AG04450 (cell line): ENCODE results near the gene PPM1M. TPM values are rescaled to one million over a fixed set of nuclear protein-coding genes. Genes with fewer than 3 reads are reported as not detected.

Experiments
- CTCF ChIA-PET: fragments of 300-600, 350-600 bp; formaldehyde crosslinking; extraction: SDS; loops from one replicate; lab custom pipeline; 2022; ENCODE audit warnings: antibody characterized with exemption, inconsistent platforms; lab: Charles Lee
- POLR2A ChIA-PET: fragments of 350-600 bp; formaldehyde crosslinking; extraction: SDS; loops from one replicate; lab custom pipeline; 2021; ENCODE audit warnings: antibody characterized with exemption, inconsistent platforms; lab: Yijun Ruan, JAX
- DNase-seq: peaks from one replicate; pipeline ENCODE4 v3.0.0-alpha.2; 2011; ENCODE audit warnings: low read depth, low spot score
- H3K27ac ChIP-seq: one replicate; pipeline ENCODE4 v1.5.1; 2012; ENCODE audit warnings: low read depth, low read length, control low read depth
- H3K27me3 ChIP-seq: one replicate; pipeline ENCODE4 v1.6.0; 2012; ENCODE audit warnings: low read length; ENCODE audit not compliant: control insufficient read depth, insufficient read depth
- H3K4me3 ChIP-seq: 2 replicates; pipeline ENCODE4 v1.5.1; 2011; ENCODE audit warnings: mild to moderate bottlenecking, low read depth, low read length, control low read depth
- H3K9me3 ChIP-seq: 2 replicates; pipeline ENCODE4 v1.5.1; 2012; ENCODE audit warnings: low read length; ENCODE audit not compliant: control insufficient read depth, insufficient read depth
- CTCF ChIP-seq: IDR thresholded peaks from 2 replicates; pipeline ENCODE4 v1.5.1; 2011; ENCODE audit warnings: low read depth, low read length, control low read depth, inconsistent platforms
- polyA plus RNA-seq: library from polyadenylated mRNA; depleted of rRNA; stranded (reverse); fragments of >200 nt; gene quantifications from 2 replicates; pipeline ENCODE4 v1.2.3, GENCODE V29; 2011

The PPM1M gene
- polyA plus RNA-seq, 1 experiment = 29.2 TPM

DNA sequence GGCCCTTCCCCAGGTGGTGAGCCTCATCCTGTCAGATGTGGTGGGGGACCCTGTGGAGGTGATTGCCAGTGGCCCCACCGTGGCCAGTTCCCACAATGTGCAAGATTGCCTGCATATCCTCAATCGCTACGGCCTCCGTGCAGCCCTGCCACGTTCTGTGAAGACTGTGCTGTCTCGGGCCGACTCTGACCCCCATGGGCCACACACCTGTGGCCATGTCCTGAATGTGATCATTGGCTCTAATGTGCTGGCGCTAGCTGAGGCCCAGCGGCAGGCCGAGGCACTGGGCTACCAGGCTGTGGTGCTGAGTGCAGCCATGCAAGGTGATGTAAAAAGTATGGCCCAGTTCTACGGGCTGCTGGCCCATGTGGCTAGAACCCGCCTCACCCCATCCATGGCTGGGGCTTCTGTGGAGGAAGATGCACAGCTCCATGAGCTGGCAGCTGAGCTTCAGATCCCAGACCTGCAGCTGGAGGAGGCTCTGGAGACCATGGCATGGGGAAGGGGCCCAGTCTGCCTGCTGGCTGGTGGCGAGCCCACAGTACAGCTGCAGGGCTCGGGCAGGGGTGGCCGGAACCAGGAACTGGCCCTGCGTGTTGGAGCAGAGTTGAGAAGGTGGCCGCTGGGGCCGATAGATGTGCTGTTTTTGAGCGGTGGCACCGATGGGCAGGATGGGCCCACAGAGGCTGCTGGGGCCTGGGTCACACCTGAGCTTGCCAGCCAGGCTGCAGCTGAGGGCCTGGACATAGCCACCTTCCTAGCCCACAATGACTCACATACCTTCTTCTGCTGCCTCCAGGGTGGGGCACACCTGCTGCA is 46.9 kb downstream of the PPM1M start:
- Histone ChIP-seq H3K4me3 (no peak overlapping the region), H3K27ac (no peak overlapping the region), H3K9me3 (no peaks in the 10 kb centered on the region; the same call in 1 of the 2 replicates), H3K27me3 (no peaks in the 10 kb centered on the region)
- POLR2A ChIA-PET = no interaction called here
- DNase-seq = no peak
- TF ChIP-seq CTCF = no peak
- CTCF ChIA-PET = interaction anchor here (0.8 to 5.3 kb wide), 6 partner anchors 44 to 153 kb away, joined by 3 to 51 read pairs (median 3); no protein-coding TSS in a partner anchor

GRCh38 chr3:52293491-52294319 is 48.1 kb downstream of the PPM1M start:
- H3K9me3 ChIP-seq = no peaks in the 10 kb centered on the region
- no peak overlapping the region for H3K4me3 ChIP-seq
- no peak for DNase-seq
- no peak overlapping the region for H3K27ac ChIP-seq
- ChIA-PET CTCF (interaction anchor here (1.1 to 1.9 kb wide), 2 partner anchors 14 to 46 kb away, joined by 3 to 5 read pairs; no protein-coding TSS in a partner anchor), POLR2A (no interaction called here)
- peaks cover 3% of the 10 kb centered on the region for H3K27me3 ChIP-seq
- no peak for TF ChIP-seq CTCF

- no peak for DNase-seq
- ChIA-PET POLR2A (no interaction called here), CTCF (interaction anchor here (1.1 to 1.9 kb wide), 2 partner anchors 13 to 45 kb away, joined by 3 to 5 read pairs; no protein-coding TSS in a partner anchor)
- Histone ChIP-seq H3K4me3 (no peak overlapping the region), H3K27me3 (peaks cover 3% of the 10 kb centered on the region), H3K9me3 (no peaks in the 10 kb centered on the region; the same call in 1 of the 2 replicates), H3K27ac (no peak overlapping the region)
- TF ChIP-seq CTCF = no peak
Observed at GRCh38 chr3:52294320-52295150, 49.0 kb downstream of the PPM1M start.

GRCh38 chr3:52295671-52296208 is 50.2 kb downstream of the PPM1M start:
- ChIA-PET POLR2A (interaction anchor here (1.4 kb wide), 1 partner anchor 8 kb away, joined by 4 read pairs; the partner anchor contains the start of gene GLYCTK), CTCF (interaction anchor here (1.2 to 3.3 kb wide), 2 partner anchors 43 to 76 kb away, joined by 4 to 21 read pairs; no protein-coding TSS in a partner anchor)
- no peak overlapping the region for H3K4me3 ChIP-seq
- no peak for TF ChIP-seq CTCF
- H3K9me3 ChIP-seq = no peaks in the 10 kb centered on the region; the same call in 1 of the 2 replicates
- no peak for DNase-seq
- no peak overlapping the region for H3K27ac ChIP-seq
- H3K27me3 ChIP-seq = peaks cover 3% of the 10 kb centered on the region
